ENCODE measurements around the gene SH2D4B. TPM values are rescaled to one million over a fixed set of nuclear protein-coding genes. Genes with fewer than 3 reads are reported as not detected.

The SH2D4B gene
- total RNA-seq, 1 donor from 2014 or later: 0.05 TPM

- peak overlapping the region; percentile 90 for H3K27ac Mint-ChIP-seq
- H3K36me3 Mint-ChIP-seq (ENCODE audit: low read depth): peaks cover 54% of the 10 kb centered on the region
- H3K9me3 Mint-ChIP-seq: peaks cover 10% of the 10 kb centered on the region
- peaks cover 83% of the 10 kb centered on the region for H3K4me1 Mint-ChIP-seq (ENCODE audit: low read depth)
- intact Hi-C loops (cut with micrococcal nuclease): loop anchor here (2.0 kb wide), 2 partner anchors 14 to 40 kb away; no protein-coding TSS in a partner anchor
- H3K4me3 Mint-ChIP-seq (ENCODE audit: low read depth): peak overlapping the region; percentile 55
- peak; percentile 24 for DNase-seq (ENCODE audit: low spot score)
- H3K27me3 Mint-ChIP-seq (ENCODE audit: low read depth): no peaks in the 10 kb centered on the region
These were observed 38.6 kb upstream of the SH2D4B start for GRCh38 chr10:80498833-80499741.

DNA sequence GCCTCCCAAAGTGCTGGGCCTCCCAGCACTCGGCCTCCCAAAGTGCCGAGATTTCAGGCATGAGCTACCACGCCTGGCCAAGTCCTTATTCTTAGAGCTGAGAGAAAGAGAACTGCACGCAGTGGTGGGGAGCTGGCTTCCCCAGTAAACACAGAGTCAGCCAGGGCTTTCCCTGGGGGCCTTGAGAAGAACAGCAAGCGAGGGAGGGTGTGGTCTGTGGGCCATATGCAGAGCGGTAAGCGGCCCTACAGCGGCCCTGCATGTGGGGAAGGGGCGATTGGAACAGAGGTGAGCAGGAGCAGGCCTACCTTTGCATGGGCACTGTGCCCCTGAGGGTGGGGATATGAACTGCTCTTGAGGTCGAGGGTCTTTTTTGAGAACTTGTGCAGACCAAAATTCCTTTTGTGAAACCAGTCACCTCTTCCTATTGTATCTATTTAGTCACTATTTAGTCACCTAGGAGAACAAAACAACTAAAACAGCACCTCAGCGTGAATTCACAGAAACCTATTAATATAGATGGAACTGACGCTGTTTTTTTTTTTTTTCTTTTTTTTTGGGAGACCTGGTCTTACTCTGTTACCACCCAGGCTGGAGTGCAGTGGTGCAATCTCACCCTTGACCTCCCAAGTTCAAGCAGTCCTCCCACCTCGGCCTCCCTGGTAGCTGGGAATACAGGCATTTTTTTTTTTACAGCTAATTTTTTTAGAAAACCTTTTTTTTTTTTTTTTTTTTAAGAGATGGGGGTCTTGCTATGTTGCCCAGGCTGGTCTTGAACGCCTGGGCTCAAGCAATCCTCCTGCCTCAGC is 36.9 kb upstream of the SH2D4B start:
- H3K27me3 Mint-ChIP-seq (ENCODE audit: low read depth): no peaks in the 10 kb centered on the region
- peaks cover 85% of the 10 kb centered on the region for H3K4me1 Mint-ChIP-seq (ENCODE audit: low read depth)
- DNase-seq (ENCODE audit: low spot score): no peak
- no peak overlapping the region for H3K4me3 Mint-ChIP-seq (ENCODE audit: low read depth)
- intact Hi-C loops (cut with micrococcal nuclease): no loop called here
- H3K27ac Mint-ChIP-seq: peak overlapping the region; percentile 65
- peaks cover 10% of the 10 kb centered on the region for H3K9me3 Mint-ChIP-seq
- peaks cover 44% of the 10 kb centered on the region for H3K36me3 Mint-ChIP-seq (ENCODE audit: low read depth)

DNA sequence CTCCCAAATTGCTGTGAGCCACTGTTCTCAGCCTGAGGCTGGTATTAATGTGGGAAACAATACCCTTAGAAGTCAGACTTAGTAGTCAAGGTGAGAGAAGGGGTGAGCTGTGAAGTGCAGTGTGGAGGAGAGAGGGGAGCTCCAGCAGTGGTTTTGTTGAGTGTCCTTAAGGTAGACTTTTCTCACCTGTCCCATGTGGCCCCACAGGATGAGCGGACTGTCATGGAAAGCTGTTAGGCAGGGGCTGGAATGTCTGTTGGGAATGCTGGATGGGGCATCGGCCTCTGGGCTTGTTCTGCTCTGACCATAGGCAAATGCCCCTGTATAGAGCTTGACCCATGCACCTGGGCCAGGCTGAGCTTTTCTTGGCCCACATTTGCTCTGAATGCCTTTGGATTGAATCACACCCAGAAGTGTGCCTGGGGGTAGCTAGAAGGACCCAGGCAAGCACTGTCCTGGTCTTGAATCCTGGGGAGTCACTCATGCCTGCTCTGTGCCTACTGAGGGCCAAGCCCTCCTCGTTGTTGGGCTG is 36.3 kb upstream of the SH2D4B start:
- intact Hi-C loops (cut with micrococcal nuclease): no loop called here
- no peak overlapping the region for H3K4me3 Mint-ChIP-seq (ENCODE audit: low read depth)

DNA sequence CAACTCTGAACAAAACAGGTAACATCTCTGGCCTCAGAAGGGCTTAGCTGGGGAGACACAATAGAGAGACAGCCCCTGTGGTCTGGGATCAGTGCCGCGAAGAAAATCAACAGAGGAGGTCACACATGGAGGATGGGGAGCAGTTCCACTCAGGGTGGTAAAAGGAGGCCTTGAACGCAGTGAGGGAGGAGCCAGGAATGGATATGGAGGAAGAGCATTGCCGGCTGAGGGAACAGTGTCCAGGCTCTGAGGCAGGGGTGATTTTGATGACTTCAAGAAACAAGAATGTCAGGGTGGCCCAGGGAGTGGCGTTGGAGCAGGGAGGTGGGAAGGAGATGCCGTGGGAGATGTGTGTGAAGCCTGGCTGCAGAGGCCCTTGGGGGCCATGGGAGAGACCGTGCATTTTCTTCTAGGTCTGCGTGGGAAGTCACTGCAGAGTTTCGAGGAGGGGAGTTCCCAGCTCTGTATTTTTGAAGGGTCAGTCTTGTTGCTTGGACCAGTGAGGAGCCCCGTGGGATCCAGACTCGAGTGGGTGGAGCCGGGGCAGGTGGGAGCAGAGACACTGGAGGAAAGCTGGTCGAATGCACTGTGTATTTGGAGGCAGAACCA is 35.7 kb upstream of the SH2D4B start:
- intact Hi-C loops (cut with micrococcal nuclease): no loop called here
- Mint-ChIP-seq H3K4me3 (ENCODE audit: low read depth) (no peak overlapping the region), H3K27me3 (ENCODE audit: low read depth) (no peaks in the 10 kb centered on the region), H3K27ac (peak overlapping the region; percentile 54), H3K36me3 (ENCODE audit: low read depth) (peaks cover 33% of the 10 kb centered on the region), H3K9me3 (peaks cover under 1% of the 10 kb centered on the region), H3K4me1 (ENCODE audit: low read depth) (peaks cover 77% of the 10 kb centered on the region)
- no peak for DNase-seq (ENCODE audit: low spot score)

More for the DNA sequence above, 36.3 kb upstream of the SH2D4B start:
- Mint-ChIP-seq H3K9me3 (peaks cover 7% of the 10 kb centered on the region), H3K4me1 (ENCODE audit: low read depth) (peaks cover 83% of the 10 kb centered on the region), H3K36me3 (ENCODE audit: low read depth) (peaks cover 38% of the 10 kb centered on the region), H3K27ac (peak overlapping the region; percentile 54), H3K27me3 (ENCODE audit: low read depth) (no peaks in the 10 kb centered on the region)
- no peak for DNase-seq (ENCODE audit: low spot score)

- DNase-seq (ENCODE audit: low spot score): no peak
- Mint-ChIP-seq H3K9me3 (no peaks in the 10 kb centered on the region), H3K36me3 (ENCODE audit: low read depth) (peaks cover 27% of the 10 kb centered on the region), H3K27me3 (ENCODE audit: low read depth) (no peaks in the 10 kb centered on the region), H3K27ac (peak overlapping the region; percentile 49), H3K4me1 (ENCODE audit: low read depth) (peaks cover 70% of the 10 kb centered on the region), H3K4me3 (ENCODE audit: low read depth) (no peak overlapping the region)
- intact Hi-C loops (cut with micrococcal nuclease): no loop called here
These were observed 34.8 kb upstream of the SH2D4B start for GRCh38 chr10:80502621-80503583.

- Mint-ChIP-seq H3K27me3 (ENCODE audit: low read depth) (no peaks in the 10 kb centered on the region), H3K9me3 (no peaks in the 10 kb centered on the region), H3K36me3 (ENCODE audit: low read depth) (peaks cover 24% of the 10 kb centered on the region), H3K4me1 (ENCODE audit: low read depth) (peaks cover 62% of the 10 kb centered on the region), H3K4me3 (ENCODE audit: low read depth) (no peak overlapping the region), H3K27ac (peak overlapping the region; percentile 16)
- no peak for DNase-seq (ENCODE audit: low spot score)
- intact Hi-C loops (cut with micrococcal nuclease): loop anchor here (2.0 kb wide), 2 partner anchors 35 to 125 kb away; no protein-coding TSS in a partner anchor
These were observed 34.0 kb upstream of the SH2D4B start for GRCh38 chr10:80503584-80504157.

DNA sequence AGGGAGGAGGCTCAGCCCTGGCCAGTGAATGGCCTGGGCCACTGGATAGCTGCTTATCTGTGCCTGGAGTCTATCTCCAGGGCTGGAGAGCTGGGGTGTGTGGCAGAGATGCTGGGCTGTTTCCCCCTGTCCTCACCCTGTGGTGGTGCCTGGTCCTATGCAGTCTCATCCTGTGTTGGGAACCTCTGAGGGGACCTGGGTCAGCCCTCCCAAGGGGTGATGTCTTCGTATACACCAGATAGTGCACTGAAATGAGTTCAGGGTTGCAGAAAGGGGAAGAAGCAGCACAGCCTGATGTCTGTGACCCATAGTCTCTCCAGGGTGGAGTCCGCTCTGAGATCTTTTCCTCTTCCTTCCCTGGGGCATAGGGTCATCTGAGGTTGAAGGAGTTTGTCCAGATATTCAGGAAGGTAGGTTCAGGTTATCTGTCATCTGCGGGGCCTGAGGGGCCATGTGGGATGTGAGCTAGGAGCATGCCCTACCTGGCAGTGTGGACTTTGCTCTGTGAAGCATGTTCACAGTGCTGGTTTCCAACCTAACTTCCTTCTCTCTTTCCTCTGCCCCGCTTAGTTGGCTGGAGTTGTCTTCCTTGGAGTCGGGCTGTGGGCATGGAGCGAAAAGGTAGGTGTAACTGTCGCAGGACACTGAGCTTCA is 33.4 kb upstream of the SH2D4B start:
- Mint-ChIP-seq H3K27me3 (ENCODE audit: low read depth) (no peaks in the 10 kb centered on the region), H3K27ac (peak overlapping the region; percentile 1), H3K36me3 (ENCODE audit: low read depth) (peaks cover 26% of the 10 kb centered on the region), H3K4me1 (ENCODE audit: low read depth) (peaks cover 56% of the 10 kb centered on the region), H3K4me3 (ENCODE audit: low read depth) (no peak overlapping the region), H3K9me3 (no peaks in the 10 kb centered on the region)
- intact Hi-C loops (cut with micrococcal nuclease): loop anchor here (2.0 kb wide), 2 partner anchors 35 to 125 kb away; no protein-coding TSS in a partner anchor
- no peak for DNase-seq (ENCODE audit: low spot score)

GRCh38 chr10:80504897-80505465 is 32.7 kb upstream of the SH2D4B start:
- intact Hi-C loops (cut with micrococcal nuclease): loop anchor here (1.0 to 2.0 kb wide), 4 partner anchors 36 to 126 kb away; no protein-coding TSS in a partner anchor
- no peaks in the 10 kb centered on the region for H3K9me3 Mint-ChIP-seq
- no peaks in the 10 kb centered on the region for H3K27me3 Mint-ChIP-seq (ENCODE audit: low read depth)
- H3K4me3 Mint-ChIP-seq (ENCODE audit: low read depth): no peak overlapping the region
- H3K4me1 Mint-ChIP-seq (ENCODE audit: low read depth): peaks cover 49% of the 10 kb centered on the region
- peak overlapping the region; percentile 70 for H3K27ac Mint-ChIP-seq
- no peak for DNase-seq (ENCODE audit: low spot score)
- H3K36me3 Mint-ChIP-seq (ENCODE audit: low read depth): peaks cover 31% of the 10 kb centered on the region

- Mint-ChIP-seq H3K36me3 (ENCODE audit: low read depth) (peaks cover 39% of the 10 kb centered on the region), H3K4me1 (ENCODE audit: low read depth) (peaks cover 47% of the 10 kb centered on the region), H3K9me3 (no peaks in the 10 kb centered on the region), H3K4me3 (ENCODE audit: low read depth) (no peak overlapping the region), H3K27me3 (ENCODE audit: low read depth) (no peaks in the 10 kb centered on the region), H3K27ac (no peak overlapping the region)
- no peak for DNase-seq (ENCODE audit: low spot score)
- intact Hi-C loops (cut with micrococcal nuclease): no loop called here
These were observed 31.5 kb upstream of the SH2D4B start for GRCh38 chr10:80506189-80506575.

DNA sequence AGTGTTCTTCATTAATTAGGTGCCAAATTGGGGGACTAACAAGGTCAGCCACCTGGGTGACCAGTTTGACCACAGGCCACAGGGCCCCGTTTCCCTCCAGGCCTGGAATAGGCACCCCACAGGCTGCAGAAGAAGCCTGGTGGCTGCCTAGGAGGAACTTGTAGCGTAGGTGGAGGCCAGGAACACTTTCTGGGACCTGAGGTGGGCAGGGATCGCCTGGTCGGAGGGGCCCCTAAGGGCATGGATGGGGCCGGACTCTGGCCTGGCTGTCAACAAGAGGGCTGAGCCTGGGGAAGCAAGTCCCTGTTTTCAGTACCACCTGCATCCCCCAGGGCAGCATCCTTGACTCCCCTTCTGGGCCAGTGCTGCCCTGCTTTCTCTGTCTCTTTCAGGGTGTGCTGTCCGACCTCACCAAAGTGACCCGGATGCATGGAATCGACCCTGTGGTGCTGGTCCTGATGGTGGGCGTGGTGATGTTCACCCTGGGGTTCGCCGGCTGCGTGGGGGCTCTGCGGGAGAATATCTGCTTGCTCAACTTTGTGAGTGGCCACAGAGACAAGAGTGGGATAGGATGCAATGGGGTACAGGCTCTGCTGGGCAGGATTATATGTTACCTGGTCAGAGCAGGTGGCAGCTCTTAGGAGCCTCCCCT is 30.7 kb upstream of the SH2D4B start:
- no peak for DNase-seq (ENCODE audit: low spot score)
- Mint-ChIP-seq H3K4me3 (ENCODE audit: low read depth) (no peak overlapping the region), H3K27me3 (ENCODE audit: low read depth) (no peaks in the 10 kb centered on the region), H3K36me3 (ENCODE audit: low read depth) (peaks cover 41% of the 10 kb centered on the region), H3K9me3 (no peaks in the 10 kb centered on the region), H3K4me1 (ENCODE audit: low read depth) (peaks cover 47% of the 10 kb centered on the region), H3K27ac (no peak overlapping the region)
- intact Hi-C loops (cut with micrococcal nuclease): no loop called here
